ENCODE data around the gene FAM53C.
A peak's percentile ranks its signal among the peaks of the same experiment; 100 is the strongest.

GRCh38 chr5:138352071-138352721 lies 14.1 kb downstream of the FAM53C start, which contains the start of gene KDM3B:
- TF ChIP-seq CTCF (IDR thresholded peaks at IDR 0.05) (peak; percentile 94 to 100 (median 97)), POLR2A (IDR thresholded peaks at IDR 0.05) (no peak)
